Measurements from ENCODE around the gene ITGA1. TPM values are rescaled to one million over a fixed set of nuclear protein-coding genes. Genes with fewer than 3 reads are reported as not detected.

ITGA1 gene
- total and polyA plus RNA-seq, 2 of the 13 experiments (the other 11 are each of a cell fraction or from before 2014, with no cell fraction given) = 23.1 to 28.6 TPM

GRCh38 chr5:52767766-52768480, 19.8 kb upstream of the ITGA1 start:
- ChIA-PET CTCF (ENCODE audit: low intra/inter-chr PET ratio, low total read pairs) (no interaction called here), POLR2A (no interaction called here)
- H3K9me3 ChIP-seq (ENCODE audit: low read length) = no peaks in the 10 kb centered on the region
- FAIRE-seq (no peak), DNase-seq (ENCODE audit: low spot score) (no peak), ATAC-seq (no peak)
- no peak overlapping the region for H3K27ac ChIP-seq (ENCODE audit: extremely low read length, insufficient read depth, low read length)
- no peak overlapping the region for H2AFZ ChIP-seq (ENCODE audit: low read length)
- H3K79me2 ChIP-seq (ENCODE audit: insufficient read depth, low read length) = no peaks in the 10 kb centered on the region
- no peak overlapping the region for H3K4me3 ChIP-seq (replicated peaks in 1 of 3; ENCODE audit: insufficient read depth in 1 of 3, low read depth in 2 of 3, low read length in 3 of 3)
- in situ Hi-C loops (cut with HindIII; ENCODE audit: extremely low pct_ligation_motif_present, low pct_unique_long_range_greater_than_20kb) (no loop called here), intact Hi-C loops (cut with micrococcal nuclease; ENCODE audit: unreplicated experiment) (no loop called here)
- WGBS (ENCODE audit: low lambda C conversion rate) = 50% methylated on average over 1 of the region's 1 CpG
- no peak for TF ChIP-seq ZFX (CRISPR knock-in tag; IDR thresholded peaks at IDR 0.05; ENCODE audit: low read depth)
- no peak for TF ChIP-seq ZNF253 (CRISPR knock-in tag; IDR thresholded peaks at IDR 0.05; ENCODE audit: borderline replicate concordance)
- H3K4me1 ChIP-seq (ENCODE audit: insufficient read depth, low read length) = peaks cover 5% of the 10 kb centered on the region; the same call in 1 of the 2 replicates
- BruUV-seq (replicated peaks) = no TSS peak
- no peaks in the 10 kb centered on the region; a peak in 1 of 5 replicates for H3K27me3 ChIP-seq (ENCODE audit: control insufficient read depth in 1 of 2, insufficient read depth in 2 of 2, low read length in 2 of 2)
- no peak overlapping the region for H3K4me2 ChIP-seq (ENCODE audit: low read depth, low read length)
- no peaks in the 10 kb centered on the region for H4K20me1 ChIP-seq (ENCODE audit: insufficient read depth, low read length)
- H3K36me3 ChIP-seq (replicated peaks in 1 of 2; ENCODE audit: control insufficient read depth in 1 of 2, insufficient read depth in 2 of 2, low read length in 2 of 2) = no peaks in the 10 kb centered on the region
- H3K9ac ChIP-seq (ENCODE audit: insufficient read depth, low read depth, low read length) = no peak overlapping the region

GRCh38 chr5:52769061-52769460, 18.7 kb upstream of the ITGA1 start:
- WGBS (ENCODE audit: low lambda C conversion rate) = 28% methylated on average over 4 of the region's 5 CpGs
- Histone ChIP-seq H3K4me1 (ENCODE audit: insufficient read depth, low read length) (peaks cover 5% of the 10 kb centered on the region; the same call in 1 of the 2 replicates), H3K79me2 (ENCODE audit: insufficient read depth, low read length) (no peaks in the 10 kb centered on the region), H3K4me3 (replicated peaks in 1 of 3; ENCODE audit: insufficient read depth in 1 of 3, low read depth in 2 of 3, low read length in 3 of 3) (no peak overlapping the region), H3K4me2 (ENCODE audit: low read depth, low read length) (no peak overlapping the region), H2AFZ (ENCODE audit: low read length) (no peak overlapping the region), H4K20me1 (ENCODE audit: insufficient read depth, low read length) (no peaks in the 10 kb centered on the region), H3K36me3 (replicated peaks in 1 of 2; ENCODE audit: control insufficient read depth in 1 of 2, insufficient read depth in 2 of 2, low read length in 2 of 2) (no peaks in the 10 kb centered on the region), H3K9ac (ENCODE audit: insufficient read depth, low read depth, low read length) (no peak overlapping the region), H3K9me3 (ENCODE audit: low read length) (no peaks in the 10 kb centered on the region), H3K27ac (ENCODE audit: extremely low read length, insufficient read depth, low read length) (no peak overlapping the region), H3K27me3 (ENCODE audit: control insufficient read depth in 1 of 2, insufficient read depth in 2 of 2, low read length in 2 of 2) (no peaks in the 10 kb centered on the region; a peak in 1 of 5 replicates)
- ChIA-PET POLR2A (no interaction called here), CTCF (ENCODE audit: low intra/inter-chr PET ratio, low total read pairs) (no interaction called here)
- intact Hi-C loops (cut with micrococcal nuclease; ENCODE audit: unreplicated experiment) = no loop called here
- FAIRE-seq = no peak
- no peak for TF ChIP-seq ZNF256 (CRISPR knock-in tag; conservative IDR thresholded peaks at IDR 0.05)
- no peak for TF ChIP-seq SKIL (CRISPR knock-in tag; IDR thresholded peaks at IDR 0.05; ENCODE audit: borderline replicate concordance)
- no peak for TF ChIP-seq ZSCAN5A (CRISPR knock-in tag; IDR thresholded peaks at IDR 0.05; ENCODE audit: borderline replicate concordance)
- no peak for TF ChIP-seq ZNF644 (CRISPR knock-in tag; IDR thresholded peaks at IDR 0.05; ENCODE audit: low read depth)
- no peak for TF ChIP-seq TCF7 (IDR thresholded peaks at IDR 0.05; ENCODE audit: low read depth)
- TF ChIP-seq IRF2 (CRISPR knock-in tag; IDR thresholded peaks at IDR 0.05) = no peak
- TF ChIP-seq ZNF17 (CRISPR knock-in tag; IDR thresholded peaks at IDR 0.05) = no peak
- TF ChIP-seq TRIM24 (CRISPR knock-in tag; IDR thresholded peaks at IDR 0.05) = no peak
- no peak for TF ChIP-seq POLR2AphosphoS5 (IDR thresholded peaks at IDR 0.05; ENCODE audit: low read depth, low read length)
- TF ChIP-seq ATF7 (IDR thresholded peaks at IDR 0.05) = no peak
- TF ChIP-seq ATF7 (CRISPR knock-in tag; IDR thresholded peaks at IDR 0.05) = no peak
- TF ChIP-seq ZNF772 (CRISPR knock-in tag; IDR thresholded peaks at IDR 0.05) = no peak
- TF ChIP-seq HHEX (CRISPR knock-in tag; IDR thresholded peaks at IDR 0.05) = no peak
- no peak for TF ChIP-seq MTF1 (CRISPR knock-in tag; IDR thresholded peaks at IDR 0.05)
- no peak for TF ChIP-seq CC2D1A (CRISPR knock-in tag; IDR thresholded peaks at IDR 0.05)
- DNase-seq (ENCODE audit: low spot score) = no peak
- no TSS peak for BruUV-seq (replicated peaks)
- in situ Hi-C loops (cut with HindIII; ENCODE audit: extremely low pct_ligation_motif_present, low pct_unique_long_range_greater_than_20kb) = no loop called here
- no peak for ATAC-seq

All from HepG2 (cell line).